Tibial nerve (tissue), 4 donors: Measurements from ENCODE around the gene FGFR3. TPM values are rescaled to one million over a fixed set of nuclear protein-coding genes. Genes with fewer than 3 reads are reported as not detected.
"Not testable (repeated sequence)": the region's sequence is repeated elsewhere in the genome, so short reads cannot be mapped to it uniquely, and the experiment has no call there.

Source experiments
- DNase-seq, 2 donors: peaks; one replicate each; pipeline ENCODE4 v3.0.0-alpha.2; 2019; ENCODE audit warnings: low spot score in 2 of 2
- H3K27ac ChIP-seq, 4 donors: fragments of 200-600 bp; sonication (generic) in 3 of 4; one replicate each; pipeline ENCODE4 v1.5.1; 2017 to 2019; ENCODE audit warnings: mild to moderate bottlenecking in 1 of 4
- H3K27me3 ChIP-seq, 2 donors: fragments of 200-600 bp; sonication (generic) in 1 of 2; one replicate each; pipeline versions ENCODE4 v1.5.1 to v1.6.0; 2017 to 2019
- H3K36me3 ChIP-seq, 3 donors: fragments of 200-600 bp; sonication (generic); one replicate each; pipeline ENCODE4 v1.5.1; 2018 to 2019
- H3K4me1 ChIP-seq, 4 donors: fragments of 200-600 bp; sonication (generic) in 3 of 4; one replicate each; pipeline ENCODE4 v1.5.1; 2017 to 2019
- H3K4me3 ChIP-seq, 4 donors: fragments of 200-600 bp; sonication (generic) in 3 of 4; one replicate each; pipeline ENCODE4 v1.5.1; 2017 to 2019; ENCODE audit warnings: mild to moderate bottlenecking in 1 of 4, moderate library complexity in 1 of 4
- H3K9me3 ChIP-seq, 4 donors: fragments of 200-600 bp; sonication (generic) in 3 of 4; one replicate each; pipeline ENCODE4 v1.5.1; 2017 to 2019
- CTCF ChIP-seq, 5 experiments: fragments of 200-600 bp in 3 of 5; fragments of 450-650 bp in 2 of 5; sonication (generic) in 3 of 5; IDR thresholded peaks; one replicate each; pipeline ENCODE4 v1.5.1; 2016 to 2019; ENCODE audit warnings: antibody characterized with exemption in 5 of 5, mild to moderate bottlenecking in 3 of 5, moderate library complexity in 2 of 5
- EP300 ChIP-seq, 2 donors: sonication (generic); formaldehyde crosslinking; IDR thresholded peaks; one replicate each; pipeline ENCODE4 v1.6.1; 2017; ENCODE audit warnings: antibody characterized with exemption in 2 of 2, mild to moderate bottlenecking in 1 of 2
- POLR2A ChIP-seq, 2 donors: fragments of 450-650 bp; IDR thresholded peaks; one replicate each; pipeline ENCODE4 v1.6.1; 2017; ENCODE audit warnings: antibody characterized with exemption in 2 of 2, mild to moderate bottlenecking in 2 of 2, moderate library complexity in 2 of 2
- WGBS, 2 donors: methylation state at CpG; one replicate each; pipeline ENCODE4 v1.1.5; 2018; 5-methylcytosine and 5-hydroxymethylcytosine counted together
- total RNA-seq, 4 donors: library from RNA; depleted of rRNA; stranded (reverse); fragments of >200 nt; gene quantifications; one replicate each; pipeline ENCODE4 v1.1.0, GENCODE V29; 2016

Gene FGFR3
- total RNA-seq, 4 donors from 2014 or later: 2.7 to 11.2 (median 5.1) TPM

- Histone ChIP-seq H3K27me3 (no peaks in the 10 kb centered on the region), H3K36me3 (peaks cover 0 to 84% (median 36%) of the 10 kb centered on the region in 3 donors), H3K27ac (no peak overlapping the region), H3K4me3 (no peak overlapping the region), H3K9me3 (no peaks in the 10 kb centered on the region), H3K4me1 (no peaks in the 10 kb centered on the region)
- TF ChIP-seq CTCF (IDR thresholded peaks at IDR 0.05) (no peak), POLR2A (IDR thresholded peaks at IDR 0.05) (no peak), EP300 (IDR thresholded peaks at IDR 0.05) (no peak)
- WGBS, 2 donors: 89 to 93% methylated on average over 8 to 14 of the region's 14 CpGs
- DNase-seq: no peak
These were observed 40.4 kb downstream of the FGFR3 start for GRCh38 chr4:1833307-1834046.

GRCh38 chr4:1834047-1834775 lies 41.1 kb downstream of the FGFR3 start:
- H3K4me3 ChIP-seq: no peak overlapping the region
- no peaks in the 10 kb centered on the region for H3K4me1 ChIP-seq
- no peak for DNase-seq
- H3K27me3 ChIP-seq: no peaks in the 10 kb centered on the region
- H3K27ac ChIP-seq: no peak overlapping the region
- H3K9me3 ChIP-seq: no peaks in the 10 kb centered on the region
- 87 to 88% methylated on average over 19 to 21 of the region's 21 CpGs for WGBS, 2 donors
- TF ChIP-seq EP300 (IDR thresholded peaks at IDR 0.05): no peak
- TF ChIP-seq POLR2A (IDR thresholded peaks at IDR 0.05): no peak
- TF ChIP-seq CTCF (IDR thresholded peaks at IDR 0.05): no peak
- peaks cover 0 to 91% (median 42%) of the 10 kb centered on the region in 3 donors for H3K36me3 ChIP-seq

DNA sequence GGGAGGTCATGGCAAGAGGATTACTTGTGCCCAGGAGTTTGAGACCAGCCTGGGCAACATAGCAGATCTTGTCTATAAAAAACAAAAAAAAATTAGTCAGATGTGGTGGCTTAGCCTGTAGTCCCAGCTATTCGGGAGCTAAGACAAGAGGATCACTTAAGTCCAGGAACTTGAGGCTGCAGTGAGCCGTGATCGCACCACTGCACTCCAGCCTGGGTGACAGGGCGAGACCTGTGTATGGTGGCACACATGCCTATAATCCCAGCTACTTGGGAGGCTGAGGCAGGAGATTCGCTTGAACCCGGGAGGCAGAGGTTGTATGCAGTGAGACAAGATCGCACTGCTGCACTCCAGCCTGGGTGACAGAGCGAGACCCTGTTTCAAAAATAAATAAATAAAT lies 42.7 kb downstream of the FGFR3 start:
- not testable (repeated sequence) for H3K27me3 ChIP-seq, H3K4me1 ChIP-seq, H3K9me3 ChIP-seq, DNase-seq, H3K4me3 ChIP-seq, H3K27ac ChIP-seq
- peaks cover 2 to 98% (median 42%) of the 10 kb centered on the region in 3 donors for H3K36me3 ChIP-seq
- WGBS, 2 donors: 93 to 98% methylated on average over 8 of the region's 8 CpGs

DNA sequence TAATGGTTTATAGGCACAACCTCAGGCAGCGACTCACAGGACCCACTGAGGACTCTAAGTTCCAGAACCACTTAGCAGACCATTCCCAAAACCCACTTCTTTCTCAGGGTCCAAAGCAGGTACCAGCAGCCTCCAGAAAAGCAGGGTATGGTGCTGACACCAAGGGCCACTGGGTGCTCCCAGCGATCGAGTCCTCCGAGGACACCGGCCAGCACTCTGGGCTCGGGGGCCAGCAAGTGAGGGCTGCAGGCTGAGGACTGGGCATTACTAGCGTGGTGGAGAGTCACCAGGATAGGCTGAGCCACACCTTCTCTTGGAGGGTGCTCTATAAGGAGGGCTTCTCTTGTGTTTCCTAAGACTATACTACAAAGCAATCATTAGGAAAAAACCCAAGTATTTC lies 43.6 kb downstream of the FGFR3 start:
- no peaks in the 10 kb centered on the region for H3K27me3 ChIP-seq
- no peaks in the 10 kb centered on the region for H3K9me3 ChIP-seq
- H3K36me3 ChIP-seq: peaks cover 3 to 96% (median 34%) of the 10 kb centered on the region in 3 donors
- peaks cover 0 to 7% (median 2%) of the 10 kb centered on the region in 4 donors for H3K4me1 ChIP-seq
- TF ChIP-seq EP300 (IDR thresholded peaks at IDR 0.05) (no peak), CTCF (IDR thresholded peaks at IDR 0.05) (no peak), POLR2A (IDR thresholded peaks at IDR 0.05) (no peak)
- DNase-seq: no peak
- H3K27ac ChIP-seq: no peak overlapping the region
- H3K4me3 ChIP-seq: no peak overlapping the region
- WGBS, 2 donors: 91 to 96% methylated on average over 6 to 7 of the region's 7 CpGs

DNA sequence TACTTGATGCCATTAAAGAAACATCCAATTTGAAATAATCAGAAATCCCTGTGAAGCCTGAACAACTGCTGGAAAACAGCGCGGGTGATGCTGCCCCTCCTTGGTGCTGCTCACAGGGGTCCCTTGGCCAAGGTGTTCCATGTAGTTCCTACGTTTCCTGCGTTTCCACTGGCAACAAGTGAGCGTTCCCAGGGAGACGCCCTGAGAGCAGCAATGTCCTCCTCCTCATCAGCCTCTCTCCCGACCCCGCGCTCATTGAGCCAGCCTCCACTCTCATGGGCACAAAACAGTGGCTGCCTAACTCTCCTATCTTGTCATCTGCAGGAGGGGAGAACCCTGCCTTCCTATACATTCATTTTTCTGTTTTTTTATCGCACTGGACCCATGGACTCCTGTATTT lies 44.0 kb downstream of the FGFR3 start:
- 92% methylated on average over 10 of the region's 10 CpGs for WGBS, 2 donors

More for the DNA sequence above, 44.0 kb downstream of the FGFR3 start:
- H3K4me1 ChIP-seq: peaks cover 0 to 11% (median 4%) of the 10 kb centered on the region in 4 donors
- TF ChIP-seq POLR2A (IDR thresholded peaks at IDR 0.05) (no peak), EP300 (IDR thresholded peaks at IDR 0.05) (no peak), CTCF (IDR thresholded peaks at IDR 0.05) (no peak)
- H3K27me3 ChIP-seq: no peaks in the 10 kb centered on the region
- no peak for DNase-seq
- peaks cover 3 to 92% (median 31%) of the 10 kb centered on the region in 3 donors for H3K36me3 ChIP-seq
- H3K9me3 ChIP-seq: no peaks in the 10 kb centered on the region
- no peak overlapping the region for H3K27ac ChIP-seq
- H3K4me3 ChIP-seq: no peak overlapping the region
